Hepatocyte (in vitro differentiated cells): ENCODE measurements around the gene CDH12. TPM values are rescaled to one million over a fixed set of nuclear protein-coding genes. Genes with fewer than 3 reads are reported as not detected.

Experiments used
- DNase-seq: peaks from one replicate; pipeline ENCODE4 v3.0.0-alpha.2; 2016; ENCODE audit warnings: low spot score
- H2AFZ ChIP-seq: fragments of 200-600 bp; sonication (generic); 2 replicates; pipeline ENCODE4 v1.6.0; 2016; ENCODE audit warnings: antibody characterized with exemption, mild to moderate bottlenecking
- H3K27ac ChIP-seq: fragments of 200-600 bp; sonication (generic); 2 replicates; pipeline ENCODE4 v1.5.1; 2016; ENCODE audit warnings: mild to moderate bottlenecking
- H3K27me3 ChIP-seq: fragments of 200-600 bp; sonication (generic); 2 replicates; pipeline ENCODE4 v1.6.1; 2016
- H3K36me3 ChIP-seq: fragments of 200-600 bp; sonication (generic); replicated peaks from 2 replicates; pipeline ENCODE4 v1.5.1; 2016; ENCODE audit warnings: low read depth; ENCODE audit not compliant: insufficient read depth
- H3K4me1 ChIP-seq: fragments of 200-600 bp; sonication (generic); 2 replicates; pipeline ENCODE4 v1.5.1; 2016; ENCODE audit warnings: mild to moderate bottlenecking, moderate library complexity; ENCODE audit not compliant: insufficient read depth
- H3K4me2 ChIP-seq: fragments of 200-600 bp; sonication (generic); 2 replicates; pipeline ENCODE4 v1.6.0; 2016
- H3K4me3 ChIP-seq: fragments of 200-600 bp; sonication (generic); 2 replicates; pipeline ENCODE4 v1.5.1; 2016; ENCODE audit warnings: mild to moderate bottlenecking
- H3K79me2 ChIP-seq: fragments of 200-600 bp; sonication (generic); 2 replicates; pipeline ENCODE4 v1.6.0; 2017; ENCODE audit warnings: mild to moderate bottlenecking
- H3K9me2 ChIP-seq: fragments of 200-600 bp; sonication (generic); replicated peaks from 2 replicates; pipeline ENCODE4 v1.6.0; 2017; ENCODE audit warnings: mild to moderate bottlenecking; ENCODE audit not compliant: insufficient read depth
- H3K9me3 ChIP-seq: fragments of 200-600 bp; sonication (generic); 2 replicates; pipeline ENCODE4 v1.5.1; 2016; ENCODE audit warnings: low read depth, mild to moderate bottlenecking
- H4K20me1 ChIP-seq: fragments of 200-600 bp; sonication (generic); 2 replicates; pipeline ENCODE4 v1.6.0; 2016; ENCODE audit warnings: mild to moderate bottlenecking; ENCODE audit not compliant: insufficient read depth, poor library complexity, severe bottlenecking
- EZH2 ChIP-seq: fragments of 200-600 bp; sonication (generic); IDR thresholded peaks from 2 replicates; pipeline ENCODE4 v1.6.1; 2016; ENCODE audit warnings: antibody characterized with exemption, mild to moderate bottlenecking, borderline replicate concordance
- EZH2phosphoT487 ChIP-seq: fragments of 200-600 bp; sonication (generic); IDR thresholded peaks from one replicate; pipeline ENCODE4 v1.6.1; 2018; ENCODE audit warnings: antibody characterized with exemption, mild to moderate bottlenecking, low read depth, moderate library complexity; ENCODE audit not compliant: unreplicated experiment, severe bottlenecking
- WGBS: methylation state at CpG from one replicate; pipeline ENCODE4 v1.1.6; 2016; ENCODE audit warnings: low lambda C conversion rate; ENCODE audit errors: missing lambda C conversion rate; 5-methylcytosine and 5-hydroxymethylcytosine counted together
- polyA plus RNA-seq: library from polyadenylated mRNA; unstranded; fragments of >200 nt; fragmentation: Nextera tagmentation; extraction: Ambion mirVana; gene quantifications from 2 replicates; pipeline ENCODE4 v1.2.1, GENCODE V29; 2016
- total RNA-seq: library from RNA; depleted of rRNA; stranded (reverse); fragments of >200 nt; gene quantifications from 2 replicates; pipeline ENCODE4 v1.2.3, GENCODE V29; 2014
- TF ChIP-seq, protein P1 (sequence below): fragments of 200-600 bp; sonication (generic); IDR thresholded peaks from 2 replicates; pipeline ENCODE4 v1.5.1; 2016; ENCODE audit warnings: antibody characterized with exemption, mild to moderate bottlenecking; ENCODE audit not compliant: poor library complexity

The CDH12 gene
- total and polyA plus RNA-seq, 2 experiments from 2014 or later, result 15.4 to 44.5 TPM

DNA sequence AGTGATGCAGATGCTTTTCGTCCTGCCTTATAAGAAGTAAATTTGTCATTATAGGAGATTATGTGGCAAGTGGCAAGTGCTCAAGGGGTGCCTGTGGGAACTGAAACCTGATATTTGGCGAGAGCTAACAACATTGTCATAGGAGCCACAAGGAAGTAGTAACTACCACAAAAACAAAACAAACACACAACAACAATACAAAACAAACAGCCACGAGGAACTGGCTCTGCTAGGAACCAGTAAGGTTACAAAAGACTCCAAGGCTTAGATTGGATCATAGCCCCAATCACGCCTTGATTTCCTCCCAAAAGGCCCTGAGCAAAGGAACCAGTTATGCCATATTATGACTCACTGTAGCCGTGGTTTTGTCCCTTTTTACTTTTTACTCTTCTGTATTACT is 1045.2 kb downstream of the CDH12 start:
- Histone ChIP-seq H4K20me1 (no peaks in the 10 kb centered on the region), H3K4me1 (no peaks in the 10 kb centered on the region), H3K36me3 (no peaks in the 10 kb centered on the region), H3K79me2 (no peaks in the 10 kb centered on the region), H3K4me2 (no peak overlapping the region), H3K9me3 (no peaks in the 10 kb centered on the region), H3K4me3 (no peak overlapping the region), H3K27me3 (no peaks in the 10 kb centered on the region), H3K9me2 (no peaks in the 10 kb centered on the region), H3K27ac (no peak overlapping the region), H2AFZ (no peak overlapping the region)
- TF ChIP-seq, protein P1, sequence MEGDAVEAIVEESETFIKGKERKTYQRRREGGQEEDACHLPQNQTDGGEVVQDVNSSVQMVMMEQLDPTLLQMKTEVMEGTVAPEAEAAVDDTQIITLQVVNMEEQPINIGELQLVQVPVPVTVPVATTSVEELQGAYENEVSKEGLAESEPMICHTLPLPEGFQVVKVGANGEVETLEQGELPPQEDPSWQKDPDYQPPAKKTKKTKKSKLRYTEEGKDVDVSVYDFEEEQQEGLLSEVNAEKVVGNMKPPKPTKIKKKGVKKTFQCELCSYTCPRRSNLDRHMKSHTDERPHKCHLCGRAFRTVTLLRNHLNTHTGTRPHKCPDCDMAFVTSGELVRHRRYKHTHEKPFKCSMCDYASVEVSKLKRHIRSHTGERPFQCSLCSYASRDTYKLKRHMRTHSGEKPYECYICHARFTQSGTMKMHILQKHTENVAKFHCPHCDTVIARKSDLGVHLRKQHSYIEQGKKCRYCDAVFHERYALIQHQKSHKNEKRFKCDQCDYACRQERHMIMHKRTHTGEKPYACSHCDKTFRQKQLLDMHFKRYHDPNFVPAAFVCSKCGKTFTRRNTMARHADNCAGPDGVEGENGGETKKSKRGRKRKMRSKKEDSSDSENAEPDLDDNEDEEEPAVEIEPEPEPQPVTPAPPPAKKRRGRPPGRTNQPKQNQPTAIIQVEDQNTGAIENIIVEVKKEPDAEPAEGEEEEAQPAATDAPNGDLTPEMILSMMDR, result no peak
- TF ChIP-seq EZH2 (no peak), EZH2phosphoT487 (no peak)
- WGBS, result 72% methylated on average over 5 of the region's 5 CpGs
- no peak for DNase-seq

DNA sequence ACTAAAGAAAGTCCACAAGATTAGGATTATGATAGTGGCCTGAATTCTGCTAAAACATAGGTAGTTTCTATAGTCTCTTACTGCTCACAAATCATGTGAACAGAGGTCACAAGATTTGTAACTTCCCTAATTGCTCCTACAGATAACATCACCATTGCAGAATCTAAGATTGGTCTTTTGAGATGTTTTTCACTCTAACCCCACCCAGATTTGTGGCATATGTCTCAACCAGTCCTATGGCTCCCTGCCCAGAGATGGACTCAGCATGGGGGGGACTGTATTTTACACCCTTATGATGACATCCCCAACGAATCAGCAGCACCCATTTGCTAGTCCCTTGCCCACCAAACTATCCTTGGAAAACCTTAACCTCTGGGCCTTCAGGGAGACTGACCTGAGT is 1046.2 kb downstream of the CDH12 start:
- Histone ChIP-seq H3K4me3 (no peak overlapping the region), H3K9me2 (no peaks in the 10 kb centered on the region), H2AFZ (no peak overlapping the region), H3K9me3 (no peaks in the 10 kb centered on the region), H3K4me1 (no peaks in the 10 kb centered on the region), H3K36me3 (no peaks in the 10 kb centered on the region), H3K27ac (no peak overlapping the region), H4K20me1 (no peaks in the 10 kb centered on the region), H3K4me2 (no peak overlapping the region), H3K79me2 (no peaks in the 10 kb centered on the region), H3K27me3 (no peaks in the 10 kb centered on the region)
- no peak for TF ChIP-seq EZH2
- TF ChIP-seq, protein P1, result no peak
- no peak for TF ChIP-seq EZH2phosphoT487
- 56% methylated on average over 1 of the region's 1 CpG for WGBS
- no peak for DNase-seq

DNA sequence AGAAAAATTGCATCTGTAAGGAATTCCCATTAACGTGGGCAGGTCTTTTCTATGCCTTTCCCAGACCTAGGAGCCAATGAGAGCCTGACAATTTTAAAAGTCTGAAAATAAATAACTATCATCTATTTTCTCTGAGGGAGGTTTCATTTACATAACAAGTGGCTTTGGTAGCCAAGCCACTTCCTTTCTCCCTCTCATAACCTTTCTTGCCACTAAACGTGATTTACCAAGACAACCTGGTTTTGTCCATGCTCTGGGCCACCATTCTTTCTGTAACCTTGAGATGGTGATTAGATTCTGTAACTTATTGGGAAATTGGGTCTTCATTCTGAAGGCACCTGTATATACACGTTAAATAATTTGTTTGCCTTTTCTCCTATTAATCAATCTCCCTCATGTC is 1046.9 kb downstream of the CDH12 start:
- Histone ChIP-seq H3K79me2 (no peaks in the 10 kb centered on the region), H3K4me2 (no peak overlapping the region), H3K36me3 (no peaks in the 10 kb centered on the region), H2AFZ (no peak overlapping the region), H3K9me2 (no peaks in the 10 kb centered on the region), H3K4me3 (no peak overlapping the region), H3K4me1 (no peaks in the 10 kb centered on the region), H3K27me3 (no peaks in the 10 kb centered on the region), H4K20me1 (no peaks in the 10 kb centered on the region), H3K27ac (no peak overlapping the region), H3K9me3 (no peaks in the 10 kb centered on the region)
- TF ChIP-seq, protein P1, result no peak
- TF ChIP-seq EZH2phosphoT487, result no peak
- TF ChIP-seq EZH2, result no peak
- 87% methylated on average over 3 of the region's 3 CpGs for WGBS
- DNase-seq, result no peak

DNA sequence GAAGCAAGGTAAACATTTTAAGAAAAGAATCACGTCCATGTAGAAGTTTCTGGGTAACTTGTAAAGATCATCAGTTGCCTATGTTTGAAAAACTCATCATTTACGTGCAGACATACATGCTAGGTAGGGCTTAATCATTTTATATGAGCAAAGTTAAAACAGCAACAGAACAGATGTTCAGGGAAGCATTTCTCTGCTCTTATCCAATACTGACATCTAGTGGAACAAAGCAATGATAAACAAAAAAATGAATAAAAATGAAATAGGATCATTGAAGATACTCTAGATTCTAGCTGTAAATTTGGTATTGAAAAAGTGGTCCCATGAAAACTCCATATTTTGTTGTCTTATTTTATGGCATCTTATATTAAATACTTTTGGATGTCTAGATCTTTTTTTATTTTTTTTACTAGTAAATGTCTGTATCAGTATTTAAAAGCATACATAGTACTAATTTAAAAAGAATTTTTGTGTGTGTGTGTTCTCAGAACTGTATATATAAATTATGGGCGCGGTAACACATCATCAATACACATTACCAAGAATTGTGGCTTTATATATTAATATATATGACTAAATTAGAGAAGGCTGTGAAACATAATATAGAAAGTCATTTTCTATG is 1050.2 kb downstream of the CDH12 start:
- Histone ChIP-seq H3K79me2 (no peaks in the 10 kb centered on the region), H2AFZ (no peak overlapping the region), H4K20me1 (no peaks in the 10 kb centered on the region), H3K4me2 (no peak overlapping the region), H3K4me3 (no peak overlapping the region), H3K36me3 (no peaks in the 10 kb centered on the region), H3K4me1 (no peaks in the 10 kb centered on the region), H3K27ac (no peak overlapping the region), H3K9me3 (no peaks in the 10 kb centered on the region), H3K9me2 (no peaks in the 10 kb centered on the region), H3K27me3 (no peaks in the 10 kb centered on the region)
- peak; percentile 28 for DNase-seq
- WGBS, result 32% methylated on average over 4 of the region's 4 CpGs
- no peak for TF ChIP-seq EZH2
- no peak for TF ChIP-seq EZH2phosphoT487
- TF ChIP-seq, protein P1, result peak; percentile 71
